ENCODE measurements around the gene CDH24. TPM values are rescaled to one million over a fixed set of nuclear protein-coding genes. Genes with fewer than 3 reads are reported as not detected.

The CDH24 gene
- total and polyA plus RNA-seq, 10 of the 15 experiments (the other 5 are each of a cell fraction or from before 2014, with no cell fraction given): 0.10 to 1.5 (median 0.45) TPM; not detected in 2

GRCh38 chr14:23106747-23107045, 49.4 kb upstream of the CDH24 start (continued):
- TF ChIP-seq SIX5 (IDR thresholded peaks at IDR 0.05; ENCODE audit: low read depth, low read length, severe bottlenecking): no peak

- FAIRE-seq (no peak), DNase-seq (ENCODE audit: low read depth, low spot score) (no peak), ATAC-seq (no peak)
- intact Hi-C loops (cut with micrococcal nuclease; ENCODE audit: unreplicated experiment): no loop called here
- H3K4me2 ChIP-seq (ENCODE audit: control insufficient read depth, insufficient read depth): no peak overlapping the region
- ChIA-PET RAD21 (ENCODE audit: unreplicated experiment) (interaction anchor here (0.7 kb wide), 1 partner anchor 47 kb away, joined by 7 read pairs; no protein-coding TSS in a partner anchor), CTCF (no interaction called here), POLR2A (interaction anchor here (0.7 kb wide), 2 partner anchors 131 to 467 kb away, joined by 3 to 4 read pairs; no protein-coding TSS in a partner anchor), SMC1A (ENCODE audit: uncharacterized antibody, unreplicated experiment) (no interaction called here)
- H3K9ac ChIP-seq (ENCODE audit: control insufficient read depth, insufficient read depth, low read length): no peak overlapping the region
- 55% methylated on average over 4 of the region's 4 CpGs for WGBS (ENCODE audit: insufficient coverage, insufficient replicate concordance, low lambda C conversion rate, missing lambda C conversion rate)
- no peak overlapping the region for H3K4me3 ChIP-seq
- no peaks in the 10 kb centered on the region for H3K36me3 ChIP-seq (ENCODE audit: control insufficient read depth in 2 of 2, insufficient read depth in 2 of 2, low read length in 1 of 2)
- H2AFZ ChIP-seq (ENCODE audit: control insufficient read depth, low read depth, low read length): no peak overlapping the region
- no peaks in the 10 kb centered on the region for H3K4me1 ChIP-seq (ENCODE audit: control insufficient read depth, insufficient read depth, low read length)
- no peak overlapping the region for H3K27ac ChIP-seq (ENCODE audit: control insufficient read depth, insufficient read depth)
- no peaks in the 10 kb centered on the region for H3K27me3 ChIP-seq (replicated peaks in 1 of 2; ENCODE audit: control insufficient read depth in 2 of 2, insufficient read depth in 2 of 2, low read length in 1 of 2)
- no TSS peak for BruUV-seq (replicated peaks)
- no peaks in the 10 kb centered on the region for H3K9me3 ChIP-seq (replicated peaks; ENCODE audit: control insufficient read depth, insufficient read depth, low read length)
- in situ Hi-C loops (cut with MboI): no loop called here
- H3K79me2 ChIP-seq (ENCODE audit: control insufficient read depth, insufficient read depth, low read length): no peaks in the 10 kb centered on the region
- no peaks in the 10 kb centered on the region; the same call in 1 of the 2 replicates for H4K20me1 ChIP-seq (ENCODE audit: control insufficient read depth, insufficient read depth)
- TF ChIP-seq ZNF24 (IDR thresholded peaks at IDR 0.05) (no peak), SRF (IDR thresholded peaks at IDR 0.05; ENCODE audit: low read depth in 2 of 2, low read length in 2 of 2) (no peak), RELA (IDR thresholded peaks at IDR 0.05; ENCODE audit: borderline replicate concordance, partially characterized antibody) (no peak), CHD2 (IDR thresholded peaks at IDR 0.05; ENCODE audit: borderline replicate concordance, low read depth, low read length) (no peak), MYC (IDR thresholded peaks at IDR 0.05; ENCODE audit: insufficient read depth, insufficient read length, insufficient replicate concordance, low read length, severe bottlenecking) (no peak), PBX3 (IDR thresholded peaks at IDR 0.05; ENCODE audit: insufficient replicate concordance, low read depth, low read length) (no peak), CBFB (IDR thresholded peaks at IDR 0.05; ENCODE audit: low read depth) (no peak)
These were observed 48.1 kb upstream of the CDH24 start for GRCh38 chr14:23105348-23105824.
